H1 (cell line): Measurements from ENCODE around the gene CLBA1. TPM values are rescaled to one million over a fixed set of nuclear protein-coding genes. Genes with fewer than 3 reads are reported as not detected.

Experiments
- CTCF ChIA-PET: fragments of 300-600 bp; sonication (Branson Sonifier 250); formaldehyde crosslinking; loops from one replicate; lab custom pipeline; 2021; ENCODE audit not compliant: partially characterized antibody; lab: Charles Lee
- POLR2A ChIA-PET: fragments of 300-600 bp; sonication (Branson Sonifier 250); formaldehyde crosslinking; loops from one replicate; lab custom pipeline; 2021; ENCODE audit warnings: inconsistent platforms; ENCODE audit not compliant: partially characterized antibody; lab: Charles Lee
- DNase-seq, 2 experiments: peaks; one replicate each; pipeline versions ENCODE4 v3.0.0 to v3.0.0-alpha.2; 2010 to 2022; ENCODE audit warnings: low spot score in 2 of 2, low read depth in 1 of 2, mixed read lengths in 1 of 2
- FAIRE-seq: peaks from 2 replicates; lab custom pipeline; 2011; peaks lifted over from hg19 to GRCh38; lab: Jason Lieb, UNC
- H2AFZ ChIP-seq: 2 replicates; pipeline ENCODE4 v1.8.1; 2012; ENCODE audit warnings: low read length, inconsistent platforms
- H2AK5ac ChIP-seq: 2 replicates; pipeline ENCODE4 v1.6.1; 2013; ENCODE audit warnings: low read depth, low read length
- H2BK120ac ChIP-seq: replicated peaks from 2 replicates; pipeline ENCODE3; 2013; ENCODE audit warnings: low read depth, low read length, inconsistent platforms
- H2BK12ac ChIP-seq: 2 replicates; pipeline ENCODE4 v1.6.1; 2013; ENCODE audit warnings: low read depth, low read length
- H2BK15ac ChIP-seq: 2 replicates; pipeline ENCODE4 v1.6.1; 2013; ENCODE audit warnings: low read length
- H2BK20ac ChIP-seq: 2 replicates; pipeline ENCODE4 v1.6.1; 2013; ENCODE audit warnings: low read length
- H2BK5ac ChIP-seq: 2 replicates; pipeline ENCODE4 v1.6.1; 2013; ENCODE audit warnings: low read depth, low read length
- H3K14ac ChIP-seq: 2 replicates; pipeline ENCODE4 v1.6.1; 2013; ENCODE audit warnings: inconsistent platforms; ENCODE audit not compliant: insufficient read length
- H3K18ac ChIP-seq: 2 replicates; pipeline ENCODE4 v1.6.1; 2013; ENCODE audit warnings: low read length; ENCODE audit errors: extremely low read depth
- H3K23ac ChIP-seq: 2 replicates; pipeline ENCODE4 v1.6.1; 2013; ENCODE audit warnings: inconsistent platforms; ENCODE audit not compliant: insufficient read length
- H3K23me2 ChIP-seq: 2 replicates; pipeline ENCODE4 v1.6.1; 2013; ENCODE audit warnings: low read depth, low read length
- H3K27ac ChIP-seq: 2 replicates; pipeline ENCODE4 v1.6.1; 2011; ENCODE audit warnings: low read depth, low read length, inconsistent platforms
- H3K27me3 ChIP-seq, 4 experiments: replicated peaks in 1 of 4; 1 replicate in 1 of 4; 2 replicates in 3 of 4; pipeline versions ENCODE4 v1.6.1 to v1.8.1; 2011 to 2013; ENCODE audit warnings: low read length in 3 of 4, mild to moderate bottlenecking in 3 of 4, inconsistent platforms in 2 of 4, mixed read lengths in 2 of 4, moderate library complexity in 1 of 4; ENCODE audit not compliant: control insufficient read depth in 3 of 4, insufficient read depth in 3 of 4; ENCODE audit errors: extremely low read depth in 1 of 4
- H3K36me3 ChIP-seq, 4 experiments: 2 replicates each; pipeline versions ENCODE4 v1.6.1 to v1.8.1; 2011 to 2013; ENCODE audit warnings: mild to moderate bottlenecking in 4 of 4, low read length in 3 of 4, moderate library complexity in 2 of 4, control low read depth in 1 of 4, inconsistent platforms in 1 of 4; ENCODE audit not compliant: insufficient read depth in 4 of 4, control insufficient read depth in 2 of 4
- H3K4ac ChIP-seq: replicated peaks from 2 replicates; pipeline ENCODE3; 2013; ENCODE audit warnings: low read length, low read depth, mixed read lengths, inconsistent platforms; ENCODE audit not compliant: insufficient read length
- H3K4me1 ChIP-seq, 4 experiments: replicated peaks in 1 of 4; 1 replicate in 1 of 4; 2 replicates in 3 of 4; pipeline versions ENCODE4 v1.6.1 to v1.8.1; 2011 to 2013; ENCODE audit warnings: low read length in 3 of 4, inconsistent platforms in 2 of 4, mixed read lengths in 1 of 4; ENCODE audit not compliant: insufficient read depth in 4 of 4, control insufficient read depth in 3 of 4
- H3K4me2 ChIP-seq, 2 experiments: 2 replicates each; pipeline versions ENCODE4 v1.6.1 to v1.8.1; 2011 to 2013; ENCODE audit warnings: low read depth in 2 of 2, low read length in 2 of 2, control low read depth in 1 of 2, inconsistent platforms in 1 of 2, mild to moderate bottlenecking in 1 of 2; ENCODE audit not compliant: insufficient read depth in 1 of 2
- H3K4me3 ChIP-seq, 4 experiments: fragments of 200-600, 300-600 bp in 1 of 4; sonication (generic), shearing (Covaris generic), sonication (Bioruptor Twin) in 1 of 4; 2 replicates each; pipeline versions ENCODE4 v1.5.1 to v1.8.1; 2011 to 2016; ENCODE audit warnings: low read length in 4 of 4, low read depth in 3 of 4, control low read depth in 2 of 4, inconsistent platforms in 2 of 4, mild to moderate bottlenecking in 2 of 4, mixed read lengths in 1 of 4, moderate library complexity in 1 of 4; ENCODE audit not compliant: insufficient read depth in 2 of 4; ENCODE audit errors: extremely low read depth in 1 of 4
- H3K56ac ChIP-seq: replicated peaks from 2 replicates; pipeline ENCODE3; 2013; ENCODE audit warnings: low read depth, mild to moderate bottlenecking, mixed read lengths, low read length, inconsistent platforms; ENCODE audit not compliant: insufficient read length
- H3K79me1 ChIP-seq: 2 replicates; pipeline ENCODE4 v1.6.1; 2013; ENCODE audit warnings: low read depth, low read length, control low read depth
- H3K79me2 ChIP-seq, 2 experiments: 2 replicates each; pipeline versions ENCODE4 v1.6.1 to v1.8.1; 2012 to 2013; ENCODE audit warnings: low read length in 2 of 2, mild to moderate bottlenecking in 2 of 2, inconsistent platforms in 1 of 2; ENCODE audit not compliant: insufficient read depth in 2 of 2, control insufficient read depth in 1 of 2
- H3K9ac ChIP-seq, 4 experiments: replicated peaks in 1 of 4; 1 replicate in 1 of 4; 2 replicates in 3 of 4; pipeline versions ENCODE4 v1.6.1 to v1.8.1; 2011 to 2013; ENCODE audit warnings: low read depth in 3 of 4, low read length in 3 of 4, control low read depth in 2 of 4, mild to moderate bottlenecking in 2 of 4, moderate library complexity in 2 of 4, inconsistent platforms in 1 of 4; ENCODE audit errors: extremely low read depth in 1 of 4
- H3K9me3 ChIP-seq, 2 experiments: 2 replicates each; pipeline versions ENCODE4 v1.6.1 to v1.8.1; 2012 to 2013; ENCODE audit warnings: mild to moderate bottlenecking in 2 of 2, moderate library complexity in 2 of 2, control low read depth in 1 of 2, inconsistent platforms in 1 of 2, low read depth in 1 of 2, low read length in 1 of 2, mixed read lengths in 1 of 2; ENCODE audit not compliant: insufficient read depth in 2 of 2
- H4K20me1 ChIP-seq, 2 experiments: replicated peaks in 1 of 2; 2 replicates each; pipeline versions ENCODE3 to v1.8.1; 2011 to 2013; ENCODE audit warnings: inconsistent platforms in 2 of 2, low read length in 2 of 2, mild to moderate bottlenecking in 1 of 2; ENCODE audit not compliant: insufficient read depth in 2 of 2, control insufficient read depth in 1 of 2
- H4K5ac ChIP-seq: 2 replicates; pipeline ENCODE4 v1.6.1; 2013; ENCODE audit warnings: low read length, low read depth, mixed read lengths, inconsistent platforms; ENCODE audit not compliant: insufficient read length
- H4K8ac ChIP-seq: 2 replicates; pipeline ENCODE4 v1.8.0; 2013; ENCODE audit warnings: mild to moderate bottlenecking, moderate library complexity, low read length, inconsistent platforms; ENCODE audit not compliant: insufficient read depth; ENCODE audit errors: extremely low read depth
- H4K91ac ChIP-seq: replicated peaks from 2 replicates; pipeline ENCODE3; 2013; ENCODE audit warnings: low read length, mixed read lengths, inconsistent platforms; ENCODE audit not compliant: insufficient read length
- BCL11A ChIP-seq, 2 experiments: IDR thresholded peaks; one replicate each; pipeline ENCODE4 v1.6.1; 2011; ENCODE audit warnings: low read depth in 2 of 2, low read length in 2 of 2, mild to moderate bottlenecking in 2 of 2
- EGR1 ChIP-seq: IDR thresholded peaks from 2 replicates; pipeline ENCODE4 v1.6.1; 2011; ENCODE audit warnings: low read depth, low read length, borderline replicate concordance
- JUN ChIP-seq: IDR thresholded peaks from 2 replicates; pipeline ENCODE4 v1.6.1; 2011; ENCODE audit warnings: low read depth, mild to moderate bottlenecking, improper control_type of control experiment, low read length
- MAX ChIP-seq: IDR thresholded peaks from 2 replicates; pipeline ENCODE4 v1.6.1; 2012; ENCODE audit warnings: inconsistent platforms
- TCF12 ChIP-seq: IDR thresholded peaks from 2 replicates; pipeline ENCODE4 v1.6.1; 2011; ENCODE audit warnings: low read depth, mild to moderate bottlenecking, low read length
- YY1 ChIP-seq: IDR thresholded peaks from 2 replicates; pipeline ENCODE4 v1.6.1; 2011; ENCODE audit warnings: low read depth, mild to moderate bottlenecking, low read length
- ZNF274 ChIP-seq: IDR thresholded peaks from 2 replicates; pipeline ENCODE4 v1.7.0; 2012; ENCODE audit warnings: low read length, borderline replicate concordance; ENCODE audit errors: extremely low read depth
- WGBS, 2 experiments: shearing (Covaris generic) in 1 of 2; methylation state at CpG; one replicate each; pipeline versions ENCODE4 v1.1.6 to v1.1.7; 2013 to 2015; ENCODE audit warnings: low lambda C conversion rate in 2 of 2, mixed read lengths in 2 of 2, inconsistent platforms in 1 of 2, low coverage in 1 of 2, missing lambda C conversion rate in 1 of 2; ENCODE audit not compliant: insufficient replicate concordance in 2 of 2, insufficient coverage in 1 of 2, insufficient read length in 1 of 2; ENCODE audit errors: extremely low coverage in 1 of 2, missing lambda C conversion rate in 1 of 2; 5-methylcytosine and 5-hydroxymethylcytosine counted together
- polyA plus RNA-seq, 7 experiments: library from polyadenylated mRNA; depleted of rRNA in 3 of 7; stranded (reverse) in 5 of 7; unstranded in 2 of 7; fragments of >200 nt in 5 of 7; fragments of 200-250 nt in 2 of 7; gene quantifications; 1 replicate in 5 of 7; 2 replicates in 1 of 7; 4 replicates in 1 of 7; pipeline versions ENCODE4 v1.2.1 to v1.2.3, GENCODE V29; 2011 to 2013; ENCODE audit warnings: missing spikeins in 2 of 7, mixed read lengths in 2 of 7
- total RNA-seq: library from RNA; stranded (reverse); fragmentation: NEBNext Ultra II Directional; extraction: Animal tissue kit (Norgen Biotek cat#: 25700); gene quantifications from 2 replicates; pipeline ENCODE4 v1.2.1, GENCODE V29; 2021

The CLBA1 gene
- total and polyA plus RNA-seq, 2 of the 8 experiments (the other 6 are each of a cell fraction or from before 2014, with no cell fraction given) = 1.6 to 2.4 TPM

GRCh38 chr14:104941508-104942365, 43.9 kb upstream of the CLBA1 start:
- peaks cover 0 to 42% of the 10 kb centered on the region in 2 experiments; a peak in 1 of 4 replicates for H3K9me3 ChIP-seq

More at GRCh38 chr14:104941508-104942365, 43.9 kb upstream of the CLBA1 start:
- no peak overlapping the region for H3K23ac ChIP-seq
- no peak overlapping the region for H2BK120ac ChIP-seq
- H2BK5ac ChIP-seq = no peak overlapping the region
- H3K18ac ChIP-seq = no peak overlapping the region
- TF ChIP-seq JUN = no peak
- no peak for TF ChIP-seq TCF12
- no peak for TF ChIP-seq MAX
- TF ChIP-seq YY1 = no peak
- no peak for TF ChIP-seq BCL11A (IDR thresholded peaks at IDR 0.05; ENCODE audit: low read depth in 2 of 2, low read length in 2 of 2)
- no peak for TF ChIP-seq EGR1
- TF ChIP-seq ZNF274 = no peak
- FAIRE-seq (no peak), DNase-seq (no peak)
- no peak overlapping the region for H3K9ac ChIP-seq
- no peak overlapping the region for H4K91ac ChIP-seq
- H3K36me3 ChIP-seq = no peaks in the 10 kb centered on the region
- H2AK5ac ChIP-seq = no peak overlapping the region
- no peaks in the 10 kb centered on the region for H3K79me2 ChIP-seq
- H3K4ac ChIP-seq = no peak overlapping the region
- no peak overlapping the region for H2BK15ac ChIP-seq
- no peaks in the 10 kb centered on the region for H4K20me1 ChIP-seq
- CTCF ChIA-PET = interaction anchor here (1.1 to 2.7 kb wide), 7 partner anchors 14 to 318 kb away, joined by 3 to 9 read pairs (median 5); no protein-coding TSS in a partner anchor
- no peak overlapping the region for H2BK12ac ChIP-seq
- peaks cover 0 to 30% (median 13%) of the 10 kb centered on the region in 4 experiments; a peak in 6 of 7 replicates for H3K27me3 ChIP-seq
- POLR2A ChIA-PET = no interaction called here
- H3K4me3 ChIP-seq = no peak overlapping the region
- no peak overlapping the region for H3K4me2 ChIP-seq
- no peak overlapping the region for H2BK20ac ChIP-seq
- H3K14ac ChIP-seq = no peak overlapping the region
- H3K27ac ChIP-seq = no peak overlapping the region
- H4K5ac ChIP-seq = no peak overlapping the region
- H3K79me1 ChIP-seq = no peaks in the 10 kb centered on the region
- H4K8ac ChIP-seq = no peak overlapping the region
- no peak overlapping the region for H2AFZ ChIP-seq
- no peaks in the 10 kb centered on the region for H3K4me1 ChIP-seq
- no peaks in the 10 kb centered on the region for H3K23me2 ChIP-seq
- H3K56ac ChIP-seq = no peak overlapping the region
- WGBS, 2 experiments = 90% methylated on average over 25 of the region's 26 CpGs; no CpG with 5 or more reads in 1 of the 2 experiments
